IPS-20b (cell line): ENCODE measurements around the gene MORN2.
A peak's percentile ranks its signal among the peaks of the same experiment; 100 is the strongest.
"Not testable (repeated sequence)": the region's sequence is repeated elsewhere in the genome, so short reads cannot be mapped to it uniquely, and the experiment has no call there.

Experiments used
- H3K27ac ChIP-seq: one replicate; pipeline ENCODE4 v1.5.1; 2013; ENCODE audit warnings: low read length
- H3K27me3 ChIP-seq: 2 replicates; pipeline ENCODE4 v1.6.1; 2013; ENCODE audit warnings: mild to moderate bottlenecking, low read length, inconsistent platforms; ENCODE audit not compliant: insufficient read depth
- H3K36me3 ChIP-seq: 2 replicates; pipeline ENCODE4 v1.6.1; 2013; ENCODE audit warnings: low read depth, mild to moderate bottlenecking, inconsistent platforms, low read length, moderate library complexity; ENCODE audit not compliant: insufficient read depth
- H3K4me1 ChIP-seq: 2 replicates; pipeline ENCODE4 v1.6.1; 2013; ENCODE audit warnings: mild to moderate bottlenecking, control low read depth, inconsistent platforms, low read length, moderate library complexity; ENCODE audit not compliant: insufficient read depth
- H3K4me3 ChIP-seq: 2 replicates; pipeline ENCODE4 v1.5.1; 2013; ENCODE audit warnings: mild to moderate bottlenecking, low read length, inconsistent platforms
- H3K9ac ChIP-seq: 2 replicates; pipeline ENCODE4 v1.6.1; 2013; ENCODE audit warnings: low read depth, mild to moderate bottlenecking, inconsistent platforms, low read length, moderate library complexity
- H3K9me3 ChIP-seq: 2 replicates; pipeline ENCODE4 v1.6.1; 2013; ENCODE audit warnings: mild to moderate bottlenecking, low read depth, low read length, inconsistent platforms; ENCODE audit not compliant: insufficient read depth

The MORN2 gene

DNA sequence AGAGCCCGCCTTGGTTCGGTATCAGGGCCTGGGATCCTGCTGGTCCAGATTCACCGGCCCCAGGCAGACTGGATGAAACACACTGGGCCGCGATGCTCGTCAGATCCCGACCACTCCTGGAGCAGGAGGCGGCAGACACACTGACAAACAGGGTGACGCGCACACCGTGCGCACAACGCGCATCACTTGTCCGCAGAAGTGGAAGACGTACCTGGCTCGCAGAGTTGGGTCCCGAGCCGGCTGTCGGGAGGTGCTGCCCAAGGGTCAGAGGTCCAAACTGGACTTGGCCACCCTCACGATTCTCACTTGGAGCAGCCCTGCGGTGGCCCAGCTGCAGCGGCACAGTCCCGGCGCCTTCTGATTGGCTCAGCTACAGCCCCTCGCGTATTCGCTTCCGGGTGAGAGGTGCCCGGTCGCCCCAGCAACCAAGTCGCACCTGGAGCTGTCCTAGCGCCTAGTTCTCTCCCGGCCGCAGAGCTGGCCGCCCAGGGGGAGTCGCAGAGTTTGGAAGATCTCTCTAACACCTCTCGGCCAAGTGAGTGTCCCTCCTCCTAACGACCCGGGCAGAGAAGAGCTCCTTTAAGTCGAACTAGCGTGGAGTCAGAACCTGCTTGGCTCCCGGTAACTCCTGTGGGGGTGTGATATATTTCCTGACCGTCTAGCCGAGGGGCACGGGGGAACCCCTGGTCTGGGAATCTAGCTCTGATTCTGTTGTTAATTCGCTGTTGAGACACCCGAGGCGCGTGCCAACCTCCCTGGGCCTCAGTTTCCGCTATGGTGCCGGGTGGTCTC, at the start of gene MORN2, which contains the start of gene DHX57:
MORN2 (plus strand) TSS at position 401 of the 792 bp plus-strand sequence.
DHX57 (minus strand) TSS at position 359 of the 792 bp plus-strand sequence. CDS start 7,529 bp downstream, outside the sequence.
- H3K9ac ChIP-seq: peak within 1 kb of the TSS; percentile 87
- no peaks in the 10 kb centered on the region for H3K27me3 ChIP-seq
- peak within 1 kb of the TSS; percentile 99 for H3K4me3 ChIP-seq
- no peaks in the 10 kb centered on the region for H3K36me3 ChIP-seq
- H3K9me3 ChIP-seq: no peaks in the 10 kb centered on the region
- H3K4me1 ChIP-seq: 0 out of 2 replicates have a peak, but pooled peaks cover 3% of the 10 kb centered on the region
- no peak within 1 kb of the TSS for H3K27ac ChIP-seq

DNA sequence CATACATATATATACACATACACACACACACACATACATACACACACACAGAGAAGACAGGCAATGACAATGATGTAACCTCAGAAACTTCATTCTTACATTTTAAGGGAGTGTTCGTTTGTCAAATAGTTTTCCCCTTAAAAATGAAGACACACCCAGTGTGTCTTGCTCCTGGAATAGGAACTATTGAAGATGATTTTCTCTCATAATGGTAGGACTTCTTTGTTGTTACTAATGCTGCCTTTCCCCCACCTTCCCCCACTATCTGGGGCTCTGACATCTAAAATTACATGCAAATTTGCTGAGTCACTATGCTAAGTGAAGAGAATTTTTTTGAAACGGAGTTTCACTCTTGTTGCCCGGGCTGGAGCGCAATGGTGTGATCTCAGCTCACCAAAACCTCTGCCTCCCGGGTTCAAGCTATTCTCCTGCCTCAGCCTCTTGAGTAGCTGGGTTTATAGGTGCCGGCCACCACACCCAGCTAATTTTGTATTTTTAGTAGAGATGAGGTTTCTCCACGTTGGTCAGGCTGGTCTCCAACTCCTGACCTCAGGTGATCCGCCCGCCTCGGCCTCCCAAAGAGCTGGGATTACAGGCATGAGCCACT, 48.1 kb upstream of the MORN2 start:
- H3K9me3 ChIP-seq, H3K27ac ChIP-seq, H3K9ac ChIP-seq, H3K4me3 ChIP-seq, H3K27me3 ChIP-seq, H3K4me1 ChIP-seq: not testable (repeated sequence)
- H3K36me3 ChIP-seq: peaks cover 36% of the 10 kb centered on the region

DNA sequence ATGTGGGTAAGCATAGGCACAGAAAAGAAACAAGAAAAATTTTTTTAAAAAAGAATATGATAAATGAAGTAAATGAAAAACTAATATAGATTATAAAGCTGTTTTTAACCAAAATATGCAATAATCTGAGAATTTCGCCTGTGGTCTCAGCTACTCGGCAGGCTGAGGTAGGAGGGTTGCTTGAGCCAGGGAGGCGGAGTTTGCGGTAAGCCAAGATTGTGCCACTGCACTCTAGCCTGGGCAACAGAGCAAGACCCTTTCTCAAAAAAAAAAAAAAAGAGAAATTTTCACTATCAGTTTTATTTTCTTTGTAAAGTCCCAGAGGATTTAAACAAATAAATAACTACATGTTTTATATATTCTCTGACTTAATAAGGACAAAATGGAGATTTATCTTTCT, 47.3 kb upstream of the MORN2 start:
- Histone ChIP-seq H3K4me3 (no peak overlapping the region), H3K4me1 (no peaks in the 10 kb centered on the region), H3K27me3 (no peaks in the 10 kb centered on the region), H3K27ac (no peak overlapping the region), H3K9ac (no peak overlapping the region), H3K9me3 (no peaks in the 10 kb centered on the region), H3K36me3 (peaks cover 29% of the 10 kb centered on the region)

DNA sequence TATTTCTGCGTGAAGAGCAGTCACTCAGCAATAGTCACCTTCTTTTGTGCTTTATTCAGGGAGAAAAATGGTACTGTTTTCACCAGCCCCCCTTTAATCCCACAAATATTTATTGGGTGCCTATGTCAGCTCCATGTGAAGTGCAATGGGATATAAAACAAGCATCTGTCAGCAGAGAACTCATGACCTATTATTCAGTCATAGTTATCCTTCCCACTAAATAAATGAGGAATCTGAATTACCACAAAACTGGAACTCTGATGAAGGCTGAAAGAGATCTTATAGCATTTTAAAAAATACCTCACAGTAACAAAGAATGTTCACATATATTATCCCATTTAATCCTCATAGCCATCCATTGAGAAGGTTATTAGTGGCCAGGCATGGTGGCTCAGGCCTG, 45.8 kb upstream of the MORN2 start:
- Histone ChIP-seq H3K9ac (no peak overlapping the region), H3K27ac (no peak overlapping the region), H3K27me3 (no peaks in the 10 kb centered on the region), H3K4me1 (no peaks in the 10 kb centered on the region), H3K9me3 (no peaks in the 10 kb centered on the region), H3K36me3 (peaks cover 32% of the 10 kb centered on the region), H3K4me3 (no peak overlapping the region)

DNA sequence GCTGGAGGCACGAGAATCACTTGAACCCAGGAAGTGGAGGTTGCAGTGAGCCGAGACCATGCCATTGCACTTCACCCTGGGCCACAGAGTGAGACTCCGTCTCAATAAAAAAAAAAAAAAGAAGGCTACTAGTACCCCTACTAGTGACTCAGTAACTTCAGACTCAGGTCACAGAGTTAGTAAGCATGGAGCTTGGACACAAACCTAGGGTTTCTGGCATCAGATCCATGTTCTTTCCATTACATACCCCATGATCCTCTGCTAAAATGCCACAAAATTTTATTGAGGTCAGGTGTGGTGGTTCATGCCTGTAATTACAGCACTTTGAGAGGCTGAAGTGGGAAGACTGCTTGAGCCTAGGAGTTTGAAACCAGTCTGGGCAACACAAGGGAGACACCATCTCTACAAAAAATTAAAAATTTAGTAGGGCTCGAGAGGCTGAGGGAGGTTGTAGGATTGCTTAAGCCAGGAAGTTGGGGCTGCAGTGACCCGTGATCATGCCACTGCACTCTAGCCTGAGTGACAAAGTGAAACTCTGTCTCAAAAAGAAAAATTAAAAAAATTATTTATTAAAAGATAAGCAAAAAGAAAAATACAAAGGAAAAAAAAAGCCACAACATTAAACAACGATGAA, 45.1 kb upstream of the MORN2 start:
- peaks cover 28% of the 10 kb centered on the region for H3K36me3 ChIP-seq

DNA sequence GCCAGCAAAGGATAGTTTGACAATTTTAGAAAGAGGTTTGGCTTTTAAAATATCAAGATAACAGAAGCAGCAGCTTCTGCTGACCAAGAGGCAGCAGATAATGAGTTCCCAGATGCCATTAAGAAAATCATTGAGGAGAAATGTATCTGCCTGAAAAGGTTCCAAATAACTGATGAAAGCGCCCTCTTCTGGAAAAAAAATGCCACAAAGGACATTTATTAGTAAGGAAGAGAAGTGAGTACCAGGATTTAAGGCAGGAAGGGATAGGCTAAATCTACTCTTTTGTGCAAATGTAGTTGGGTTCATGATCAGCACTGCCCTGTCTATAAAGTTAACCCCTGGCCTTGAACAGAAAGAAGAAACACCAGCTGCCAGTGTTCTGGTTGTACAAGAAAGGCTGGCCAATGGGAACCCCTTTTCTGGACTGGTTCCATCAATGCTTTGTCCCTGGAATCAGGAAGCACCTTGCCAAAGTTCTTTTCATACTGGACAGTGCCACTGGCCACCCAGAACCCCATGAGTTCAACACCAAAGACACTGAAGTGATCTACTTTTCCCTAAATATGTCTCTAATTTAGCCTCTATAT, 40.7 kb upstream of the MORN2 start:
- Histone ChIP-seq H3K27me3 (no peaks in the 10 kb centered on the region), H3K4me3 (no peak overlapping the region), H3K27ac (no peak overlapping the region), H3K9ac (no peak overlapping the region), H3K9me3 (no peaks in the 10 kb centered on the region), H3K4me1 (no peaks in the 10 kb centered on the region), H3K36me3 (peaks cover 39% of the 10 kb centered on the region)

More for the DNA sequence above, 45.1 kb upstream of the MORN2 start:
- no peak overlapping the region for H3K9ac ChIP-seq
- H3K4me1 ChIP-seq: no peaks in the 10 kb centered on the region
- H3K4me3 ChIP-seq: no peak overlapping the region
- no peak overlapping the region for H3K27ac ChIP-seq
- no peaks in the 10 kb centered on the region for H3K27me3 ChIP-seq
- H3K9me3 ChIP-seq: no peaks in the 10 kb centered on the region

DNA sequence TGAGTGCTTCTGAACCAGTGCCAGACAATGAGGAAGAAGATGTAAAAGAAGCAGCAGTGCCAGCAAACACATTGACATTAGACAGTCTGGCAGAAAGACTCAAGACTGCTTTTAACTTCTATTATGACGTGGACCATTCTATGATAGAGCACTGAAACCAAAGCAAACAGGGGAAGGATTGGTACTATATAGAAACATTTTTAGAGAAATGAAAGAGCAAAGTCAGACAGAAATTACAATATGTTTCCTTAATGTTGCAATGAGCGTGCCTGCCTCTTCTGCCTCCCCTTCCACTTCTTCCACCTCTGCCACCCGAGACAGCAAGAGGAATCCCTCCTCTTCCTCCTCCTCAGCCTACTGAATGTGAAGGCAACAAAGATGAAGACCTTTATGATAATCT, 39.8 kb upstream of the MORN2 start:
- Histone ChIP-seq H3K27ac (no peak overlapping the region), H3K4me1 (no peaks in the 10 kb centered on the region)

DNA sequence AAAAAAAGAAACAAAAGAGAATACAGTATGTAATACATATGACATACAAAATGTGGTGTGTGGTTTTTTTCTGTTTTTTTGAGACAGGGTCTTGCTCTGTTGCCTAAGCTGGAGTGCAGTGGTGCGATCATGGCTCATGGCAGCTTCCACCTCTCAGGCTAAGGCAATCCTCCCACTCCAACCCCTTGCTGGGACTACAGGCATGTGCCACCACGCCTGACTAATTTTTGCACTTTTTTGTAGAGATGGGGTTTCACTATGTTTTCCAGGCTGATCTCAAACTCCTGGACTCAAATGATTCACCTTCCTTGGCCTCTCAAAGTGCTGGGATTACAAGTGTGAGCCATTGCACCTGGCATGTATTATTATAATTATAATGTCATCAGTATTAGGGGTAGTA, 39.0 kb upstream of the MORN2 start:
- Histone ChIP-seq H3K36me3 (peaks cover 50% of the 10 kb centered on the region), H3K4me3 (no peak overlapping the region), H3K9ac (no peak overlapping the region), H3K4me1 (no peaks in the 10 kb centered on the region), H3K27ac (no peak overlapping the region), H3K9me3 (no peaks in the 10 kb centered on the region), H3K27me3 (no peaks in the 10 kb centered on the region)

More for the DNA sequence above, 39.8 kb upstream of the MORN2 start:
- Histone ChIP-seq H3K4me3 (no peak overlapping the region), H3K36me3 (peaks cover 42% of the 10 kb centered on the region), H3K9me3 (no peaks in the 10 kb centered on the region), H3K9ac (no peak overlapping the region), H3K27me3 (no peaks in the 10 kb centered on the region)

DNA sequence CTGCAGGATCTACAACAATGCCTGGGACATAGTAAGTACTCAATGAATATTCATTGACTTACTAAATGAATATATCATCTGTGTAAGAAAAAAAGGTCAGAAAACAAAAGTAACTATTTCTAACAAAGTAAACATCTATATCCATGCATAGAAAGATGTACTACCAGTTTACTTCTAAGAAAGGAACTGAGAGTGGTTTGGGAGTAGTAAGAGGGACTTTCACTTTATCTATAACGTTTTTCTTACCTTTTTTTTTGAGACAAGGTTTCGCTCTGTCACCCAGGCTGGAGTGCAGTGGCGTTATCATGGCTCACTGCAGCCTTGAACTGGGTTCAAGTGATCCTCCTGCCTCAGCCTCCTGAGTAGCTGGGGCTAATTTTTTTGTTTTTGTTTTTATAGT, 25.7 kb upstream of the MORN2 start:
- no peak overlapping the region for H3K9ac ChIP-seq
- no peaks in the 10 kb centered on the region for H3K4me1 ChIP-seq
- peaks cover 68% of the 10 kb centered on the region for H3K36me3 ChIP-seq
- H3K9me3 ChIP-seq: no peaks in the 10 kb centered on the region
- H3K27ac ChIP-seq: no peak overlapping the region
- no peak overlapping the region for H3K4me3 ChIP-seq
- H3K27me3 ChIP-seq: no peaks in the 10 kb centered on the region

DNA sequence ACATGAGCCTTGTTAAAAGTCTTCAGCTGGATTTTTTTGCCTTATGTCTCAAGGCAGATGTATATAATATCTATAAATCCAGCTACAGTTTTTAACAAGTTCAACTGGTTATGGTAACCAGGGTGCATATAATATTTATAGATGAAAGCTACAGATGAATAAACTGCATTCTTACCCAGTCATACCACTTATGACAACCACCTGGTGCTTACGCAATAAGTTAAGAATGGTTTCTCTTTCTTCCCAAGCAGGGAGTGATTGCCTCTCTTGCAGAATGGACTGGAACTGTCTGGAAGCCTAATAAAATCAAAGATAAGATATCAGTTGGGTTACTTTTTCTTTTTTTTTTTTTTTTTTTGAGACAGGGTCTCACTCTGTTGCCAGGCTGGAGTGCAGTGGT, 19.6 kb upstream of the MORN2 start:
- peaks cover 81% of the 10 kb centered on the region for H3K36me3 ChIP-seq

DNA sequence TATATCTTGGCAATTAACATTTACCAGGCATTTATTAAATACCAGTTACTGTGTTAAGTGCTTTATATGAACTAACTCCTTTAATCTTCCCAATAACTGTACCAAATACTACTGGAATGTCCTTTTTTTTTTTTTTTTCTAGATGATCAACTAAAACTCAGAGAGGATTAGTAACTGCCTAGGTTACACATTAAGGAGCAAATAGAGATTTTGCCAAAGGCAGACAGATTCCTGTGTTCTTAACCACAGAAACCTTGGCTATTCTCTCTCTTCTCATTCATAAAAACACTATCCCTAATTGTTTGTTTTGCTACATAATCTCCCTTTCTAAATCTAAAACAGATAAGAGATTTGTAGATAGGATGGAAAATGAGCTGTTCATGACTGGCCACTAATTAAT, 13.3 kb upstream of the MORN2 start:
- H3K4me3 ChIP-seq: no peak overlapping the region
- H3K36me3 ChIP-seq: peaks cover 66% of the 10 kb centered on the region
- no peaks in the 10 kb centered on the region for H3K27me3 ChIP-seq
- H3K27ac ChIP-seq: no peak overlapping the region
- no peaks in the 10 kb centered on the region for H3K4me1 ChIP-seq
- no peak overlapping the region for H3K9ac ChIP-seq
- H3K9me3 ChIP-seq: no peaks in the 10 kb centered on the region

More for the DNA sequence above, 19.6 kb upstream of the MORN2 start:
- Histone ChIP-seq H3K27me3 (no peaks in the 10 kb centered on the region), H3K4me1 (no peaks in the 10 kb centered on the region), H3K9me3 (no peaks in the 10 kb centered on the region), H3K4me3 (no peak overlapping the region), H3K27ac (no peak overlapping the region), H3K9ac (no peak overlapping the region)
